K562 (cell line): ENCODE data around the gene ZER1. TPM values are rescaled to one million over a fixed set of nuclear protein-coding genes. Genes with fewer than 3 reads are reported as not detected.

ENCODE experiments used
- AFF4 ChIP-seq: sonication (generic); formaldehyde crosslinking; IDR thresholded peaks from 2 replicates; pipeline ENCODE4 v1.8.0; 2023; ENCODE audit warnings: mild to moderate bottlenecking, missing genetic modification reagents
- ELF2 ChIP-seq: fragments of 250-450 bp; sonication (Bioruptor Pico); IDR thresholded peaks from 2 replicates; pipeline ENCODE4 v1.5.0; 2021; ENCODE audit warnings: mild to moderate bottlenecking
- FOXA1 ChIP-seq: fragments of 450-650 bp; IDR thresholded peaks from 2 replicates; pipeline ENCODE4 v1.6.1; 2016; ENCODE audit warnings: mild to moderate bottlenecking, borderline replicate concordance
- FOXK2 ChIP-seq, 2 experiments: fragments of 450-650 bp; IDR thresholded peaks in 1 of 2; conservative IDR thresholded peaks in 1 of 2; 2 replicates each; pipeline ENCODE4 v1.6.1; 2016; ENCODE audit warnings: low read depth in 2 of 2, mild to moderate bottlenecking in 1 of 2
- HDAC1 ChIP-seq, 2 experiments: fragments of 450-650 bp; IDR thresholded peaks; 2 replicates each; pipeline ENCODE4 v1.6.1; 2016 to 2017; ENCODE audit warnings: inconsistent platforms in 1 of 2, mild to moderate bottlenecking in 1 of 2, moderate library complexity in 1 of 2
- KDM5B ChIP-seq: fragments of 200-600 bp; sonication (generic); IDR thresholded peaks from 2 replicates; pipeline ENCODE4 v1.6.1; 2012; ENCODE audit warnings: low read depth, mild to moderate bottlenecking, moderate library complexity, low read length, control low read depth, inconsistent platforms; ENCODE audit not compliant: insufficient replicate concordance
- KLF13 ChIP-seq: fragments of 450-650 bp; IDR thresholded peaks from 2 replicates; pipeline ENCODE4 v1.6.1; 2016; ENCODE audit warnings: missing genetic modification characterization, low read depth, mild to moderate bottlenecking, missing compliant biosample characterization, moderate library complexity, borderline replicate concordance
- POLR2A ChIP-seq: fragments of 450-650 bp; conservative IDR thresholded peaks from 2 replicates; pipeline ENCODE4 v1.6.1; 2016
- TBL1XR1 ChIP-seq, 2 experiments: IDR thresholded peaks; 2 replicates each; pipeline ENCODE4 v1.6.1; 2012; ENCODE audit warnings: improper control_type of control experiment in 2 of 2, low read length in 2 of 2, mild to moderate bottlenecking in 1 of 2
- TOE1 ChIP-seq, 2 experiments: fragments of 450-650 bp in 1 of 2; sonication (generic) in 1 of 2; formaldehyde crosslinking in 1 of 2; IDR thresholded peaks; 2 replicates each; pipeline versions ENCODE4 v1.7.1 to v1.8.0; 2016 to 2022; ENCODE audit warnings: borderline replicate concordance in 2 of 2, mild to moderate bottlenecking in 2 of 2, antibody characterized with exemption in 1 of 2, inconsistent platforms in 1 of 2, low read depth in 1 of 2, missing genetic modification reagents in 1 of 2, moderate library complexity in 1 of 2
- U2AF1 ChIP-seq: fragments of 200-400 bp; formaldehyde crosslinking; optimal IDR thresholded peaks from 2 replicates; pipeline ENCODE3; 2017; ENCODE audit warnings: mild to moderate bottlenecking, low read depth, low read length, moderate library complexity
- ZNF174 ChIP-seq: fragments of 250-450 bp; sonication (Bioruptor Pico); IDR thresholded peaks from 2 replicates; pipeline ENCODE4 v1.4.0; 2020; ENCODE audit warnings: mild to moderate bottlenecking
- ZNF444 ChIP-seq: fragments of 250-450 bp; sonication (Bioruptor Pico); IDR thresholded peaks from 2 replicates; pipeline ENCODE4 v1.4.0; 2020; ENCODE audit warnings: mild to moderate bottlenecking, moderate library complexity
- ZNF551 ChIP-seq: fragments of 250-450 bp; sonication (Bioruptor Pico); IDR thresholded peaks from 2 replicates; pipeline ENCODE4 v1.5.0; 2021; ENCODE audit warnings: mild to moderate bottlenecking, moderate library complexity
- polyA plus RNA-seq, 8 experiments: library from polyadenylated mRNA; depleted of rRNA in 4 of 8; stranded (reverse) in 5 of 8; unstranded in 3 of 8; fragments of >200 nt; fragmentation: Nextera tagmentation in 2 of 8; fragmentation: Illumina TruSeq in 1 of 8; extraction: Ambion mirVana in 2 of 8; extraction: Trizol in 1 of 8; gene quantifications; 2 replicates each; pipeline versions ENCODE4 v1.2.1 to v1.2.3, GENCODE V29; 2011 to 2014; ENCODE audit warnings: inconsistent platforms in 1 of 8, missing spikeins in 1 of 8
- total RNA-seq, 7 experiments: library from RNA; depleted of rRNA in 6 of 7; stranded (reverse); fragments of >200 nt in 6 of 7; fragmentation: Illumina TruSeq in 2 of 7; extraction: Trizol in 2 of 7; gene quantifications; 2 replicates each; pipeline versions ENCODE4 v1.2.1 to v1.2.3, GENCODE V29; 2011 to 2021; ENCODE audit warnings: low replicate concordance in 1 of 7
- TF ChIP-seq, protein P1 (sequence below): fragments of 450-650 bp; formaldehyde crosslinking; IDR thresholded peaks from 2 replicates; pipeline ENCODE4 v1.4.0; 2022; ENCODE audit warnings: missing genetic modification characterization
- TF ChIP-seq, protein P2 (sequence below): sonication (generic); formaldehyde crosslinking; IDR thresholded peaks from 2 replicates; pipeline ENCODE4 v1.9.0; 2022; ENCODE audit warnings: mild to moderate bottlenecking, missing genetic modification reagents
- TF ChIP-seq, protein P3 (sequence below): fragments of 450-650 bp; formaldehyde crosslinking; conservative IDR thresholded peaks from 2 replicates; pipeline ENCODE4 v1.4.0; 2022; ENCODE audit warnings: mild to moderate bottlenecking, missing genetic modification characterization
- TF ChIP-seq, protein P4 (sequence below): sonication (generic); formaldehyde crosslinking; IDR thresholded peaks from 2 replicates; pipeline ENCODE4 v1.8.0; 2022; ENCODE audit warnings: mild to moderate bottlenecking, low read depth, missing genetic modification reagents

The ZER1 gene
- total and polyA plus RNA-seq, 9 of the 15 experiments (the other 6 are each of a cell fraction or from before 2014, with no cell fraction given): 0.07 to 10.7 (median 6.2) TPM

- TF ChIP-seq ZNF444 (CRISPR knock-in tag): no peak
- no peak for TF ChIP-seq TOE1 (IDR thresholded peaks at IDR 0.05; ENCODE audit: borderline replicate concordance)
- TF ChIP-seq TOE1 (CRISPR knock-in tag; IDR thresholded peaks at IDR 0.05; ENCODE audit: borderline replicate concordance, low read depth): no peak
- no peak for TF ChIP-seq KLF13
- TF ChIP-seq HDAC1 (IDR thresholded peaks at IDR 0.05): peak in 1 of 2 experiments; percentile 61; a peak in 2 of 4 replicates
- no peak for TF ChIP-seq ZNF551 (CRISPR knock-in tag)
- TF ChIP-seq FOXA1: no peak
- TF ChIP-seq, protein P1, sequence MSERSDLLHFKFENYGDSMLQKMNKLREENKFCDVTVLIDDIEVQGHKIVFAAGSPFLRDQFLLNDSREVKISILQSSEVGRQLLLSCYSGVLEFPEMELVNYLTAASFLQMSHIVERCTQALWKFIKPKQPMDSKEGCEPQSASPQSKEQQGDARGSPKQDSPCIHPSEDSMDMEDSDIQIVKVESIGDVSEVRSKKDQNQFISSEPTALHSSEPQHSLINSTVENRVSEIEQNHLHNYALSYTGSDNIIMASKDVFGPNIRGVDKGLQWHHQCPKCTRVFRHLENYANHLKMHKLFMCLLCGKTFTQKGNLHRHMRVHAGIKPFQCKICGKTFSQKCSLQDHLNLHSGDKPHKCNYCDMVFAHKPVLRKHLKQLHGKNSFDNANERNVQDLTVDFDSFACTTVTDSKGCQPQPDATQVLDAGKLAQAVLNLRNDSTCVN: no peak
- no peak for TF ChIP-seq TBL1XR1 (IDR thresholded peaks at IDR 0.05; ENCODE audit: low read length in 2 of 2)
- TF ChIP-seq, protein P2, sequence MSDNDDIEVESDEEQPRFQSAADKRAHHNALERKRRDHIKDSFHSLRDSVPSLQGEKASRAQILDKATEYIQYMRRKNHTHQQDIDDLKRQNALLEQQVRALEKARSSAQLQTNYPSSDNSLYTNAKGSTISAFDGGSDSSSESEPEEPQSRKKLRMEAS: no peak
- peak; percentile 19; the same call in 1 of the 2 replicates for TF ChIP-seq POLR2A
- TF ChIP-seq, protein P3, sequence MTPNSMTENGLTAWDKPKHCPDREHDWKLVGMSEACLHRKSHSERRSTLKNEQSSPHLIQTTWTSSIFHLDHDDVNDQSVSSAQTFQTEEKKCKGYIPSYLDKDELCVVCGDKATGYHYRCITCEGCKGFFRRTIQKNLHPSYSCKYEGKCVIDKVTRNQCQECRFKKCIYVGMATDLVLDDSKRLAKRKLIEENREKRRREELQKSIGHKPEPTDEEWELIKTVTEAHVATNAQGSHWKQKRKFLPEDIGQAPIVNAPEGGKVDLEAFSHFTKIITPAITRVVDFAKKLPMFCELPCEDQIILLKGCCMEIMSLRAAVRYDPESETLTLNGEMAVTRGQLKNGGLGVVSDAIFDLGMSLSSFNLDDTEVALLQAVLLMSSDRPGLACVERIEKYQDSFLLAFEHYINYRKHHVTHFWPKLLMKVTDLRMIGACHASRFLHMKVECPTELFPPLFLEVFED (CRISPR knock-in tag): no peak
- no peak for TF ChIP-seq ZNF174 (CRISPR knock-in tag)
- TF ChIP-seq U2AF1: no peak
- peak; percentile 46 for TF ChIP-seq KDM5B
- TF ChIP-seq ELF2 (CRISPR knock-in tag): no peak
- 0 out of 4 replicates have a peak, but pooled peaks of 1 of the 2 experiments have one; percentile 20 for TF ChIP-seq FOXK2 (conservative IDR thresholded peaks at IDR 0.05 in 1 of 2, IDR thresholded peaks at IDR 0.05 in 1 of 2; ENCODE audit: low read depth in 2 of 2)
- TF ChIP-seq, protein P4, sequence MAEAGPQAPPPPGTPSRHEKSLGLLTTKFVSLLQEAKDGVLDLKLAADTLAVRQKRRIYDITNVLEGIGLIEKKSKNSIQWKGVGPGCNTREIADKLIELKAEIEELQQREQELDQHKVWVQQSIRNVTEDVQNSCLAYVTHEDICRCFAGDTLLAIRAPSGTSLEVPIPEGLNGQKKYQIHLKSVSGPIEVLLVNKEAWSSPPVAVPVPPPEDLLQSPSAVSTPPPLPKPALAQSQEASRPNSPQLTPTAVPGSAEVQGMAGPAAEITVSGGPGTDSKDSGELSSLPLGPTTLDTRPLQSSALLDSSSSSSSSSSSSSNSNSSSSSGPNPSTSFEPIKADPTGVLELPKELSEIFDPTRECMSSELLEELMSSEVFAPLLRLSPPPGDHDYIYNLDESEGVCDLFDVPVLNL (CRISPR knock-in tag): peak; percentile 94
- 0 out of 2 replicates have a peak, but pooled peaks have one; percentile 24 for TF ChIP-seq AFF4 (CRISPR knock-in tag)
These were observed 48.3 kb upstream of the ZER1 start (continued) for GRCh38 chr9:128819716-128820664.
